Amygdala (tissue), 56 donors: ENCODE measurements around the gene RPL27A.

Experiments used
- DNase-seq, 56 donors: peaks; one replicate each; lab custom pipeline; 2025; lab: John Stamatoyannopoulos, UW

The RPL27A gene

GRCh38 chr11:8739309-8739793, 56.8 kb downstream of the RPL27A start:
- no peak for DNase-seq
